ENCODE results near the gene ANK3.

Gene ANK3

GRCh38 chr10:60281331-60281730, 108.3 kb downstream of the ANK3 start (continued):
- TF ChIP-seq AEBP2 (tag by site-specific recombination; IDR thresholded peaks at IDR 0.05; ENCODE audit: borderline replicate concordance), result no peak

- CTCF ChIA-PET, result no interaction called here
- POLR2A ChIA-PET, result no interaction called here
Measured at GRCh38 chr10:60280475-60280874, 109.2 kb downstream of the ANK3 start.

More at GRCh38 chr10:60280475-60280874, 109.2 kb downstream of the ANK3 start:
- Histone ChIP-seq H3K4me1 (ENCODE audit: control insufficient read depth, insufficient read depth, low read length) (no peaks in the 10 kb centered on the region), H3K9me3 (ENCODE audit: control insufficient read depth, insufficient read depth, low read depth, low read length) (no peaks in the 10 kb centered on the region), H3K36me3 (ENCODE audit: control insufficient read depth in 2 of 2, insufficient read depth in 1 of 2, low read length in 2 of 2) (no peaks in the 10 kb centered on the region), H3K27ac (ENCODE audit: extremely low read depth, low read depth, low read length) (no peak overlapping the region), H3K4me3 (ENCODE audit: low read depth, low read length) (no peak overlapping the region)
- no peak for TF ChIP-seq ZNF157 (tag by site-specific recombination; IDR thresholded peaks at IDR 0.05)
- no peak for TF ChIP-seq ZNF624 (tag by site-specific recombination; IDR thresholded peaks at IDR 0.05)
- TF ChIP-seq ZNF398 (tag by site-specific recombination; IDR thresholded peaks at IDR 0.05), result no peak
- no peak for TF ChIP-seq HIC1 (tag by site-specific recombination; IDR thresholded peaks at IDR 0.05)
- no peak for TF ChIP-seq ZNF843 (tag by site-specific recombination; IDR thresholded peaks at IDR 0.05)
- TF ChIP-seq ZSCAN23 (tag by site-specific recombination; IDR thresholded peaks at IDR 0.05), result no peak
- no peak for TF ChIP-seq ZBTB17 (tag by site-specific recombination; IDR thresholded peaks at IDR 0.05)
- TF ChIP-seq, protein P1, sequence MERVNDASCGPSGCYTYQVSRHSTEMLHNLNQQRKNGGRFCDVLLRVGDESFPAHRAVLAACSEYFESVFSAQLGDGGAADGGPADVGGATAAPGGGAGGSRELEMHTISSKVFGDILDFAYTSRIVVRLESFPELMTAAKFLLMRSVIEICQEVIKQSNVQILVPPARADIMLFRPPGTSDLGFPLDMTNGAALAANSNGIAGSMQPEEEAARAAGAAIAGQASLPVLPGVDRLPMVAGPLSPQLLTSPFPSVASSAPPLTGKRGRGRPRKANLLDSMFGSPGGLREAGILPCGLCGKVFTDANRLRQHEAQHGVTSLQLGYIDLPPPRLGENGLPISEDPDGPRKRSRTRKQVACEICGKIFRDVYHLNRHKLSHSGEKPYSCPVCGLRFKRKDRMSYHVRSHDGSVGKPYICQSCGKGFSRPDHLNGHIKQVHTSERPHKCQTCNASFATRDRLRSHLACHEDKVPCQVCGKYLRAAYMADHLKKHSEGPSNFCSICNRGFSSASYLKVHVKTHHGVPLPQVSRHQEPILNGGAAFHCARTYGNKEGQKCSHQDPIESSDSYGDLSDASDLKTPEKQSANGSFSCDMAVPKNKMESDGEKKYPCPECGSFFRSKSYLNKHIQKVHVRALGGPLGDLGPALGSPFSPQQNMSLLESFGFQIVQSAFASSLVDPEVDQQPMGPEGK (tag by site-specific recombination; IDR thresholded peaks at IDR 0.05), result no peak
- no peak for TF ChIP-seq ZNF114 (tag by site-specific recombination; IDR thresholded peaks at IDR 0.05)
- no peak for TF ChIP-seq ZSCAN16 (tag by site-specific recombination; IDR thresholded peaks at IDR 0.05)
- TF ChIP-seq ZBTB8A (tag by site-specific recombination; IDR thresholded peaks at IDR 0.05), result no peak
- TF ChIP-seq ZNF280D (tag by site-specific recombination; IDR thresholded peaks at IDR 0.05), result no peak
